DMS 273 (cell line): ENCODE data around the gene ATG9B.

ENCODE experiments used
- DNase-seq: peaks from one replicate; lab custom pipeline; 2025; ENCODE audit not compliant: unreplicated experiment; lab: John Stamatoyannopoulos, UW

Gene ATG9B

GRCh38 chr7:150983893-150984368 is 40.4 kb downstream of the ATG9B start:
- peak; percentile 80 for DNase-seq

DNA sequence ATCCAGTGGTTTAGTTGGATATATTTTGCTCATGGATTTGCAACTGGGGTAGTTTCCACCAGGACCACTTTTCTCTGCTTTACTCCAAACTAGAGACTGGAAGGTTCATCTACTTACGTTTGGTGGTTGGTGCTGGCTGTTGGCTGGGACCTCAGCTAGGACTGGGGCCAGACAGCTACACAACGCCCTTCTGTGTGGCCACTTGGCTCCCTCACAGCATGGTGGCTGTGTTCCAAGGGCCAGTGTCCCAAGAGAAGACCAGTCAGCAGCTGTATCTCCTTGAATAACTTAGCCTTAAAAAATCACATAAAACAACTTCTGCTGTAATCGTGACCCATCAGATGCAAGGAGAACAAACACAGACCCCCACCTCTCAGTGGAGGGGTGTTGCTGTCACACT is 41.9 kb downstream of the ATG9B start:
- no peak for DNase-seq

DNA sequence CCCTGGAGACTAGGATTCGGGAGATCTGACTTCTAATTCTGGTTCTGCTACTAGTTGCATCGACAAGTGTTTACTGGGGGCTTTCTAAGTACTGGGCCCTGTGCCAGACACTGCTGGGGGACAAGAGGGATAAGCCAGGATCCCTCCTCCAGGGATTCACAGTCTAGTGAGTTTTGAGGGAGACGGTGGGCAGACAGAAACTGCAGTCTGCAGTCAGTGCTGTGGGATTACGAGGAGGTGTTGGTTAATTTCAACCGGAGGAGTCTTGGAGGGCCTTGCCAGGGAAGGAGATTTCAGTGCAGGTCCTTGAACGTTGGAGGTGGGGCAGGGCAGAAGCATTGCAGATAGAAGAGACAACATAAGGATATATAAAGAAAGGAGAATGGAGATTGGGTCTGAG is 42.6 kb downstream of the ATG9B start:
- no peak for DNase-seq

- DNase-seq: peak; percentile 55
Observed at GRCh38 chr7:150980663-150981062, 43.6 kb downstream of the ATG9B start.

DNA sequence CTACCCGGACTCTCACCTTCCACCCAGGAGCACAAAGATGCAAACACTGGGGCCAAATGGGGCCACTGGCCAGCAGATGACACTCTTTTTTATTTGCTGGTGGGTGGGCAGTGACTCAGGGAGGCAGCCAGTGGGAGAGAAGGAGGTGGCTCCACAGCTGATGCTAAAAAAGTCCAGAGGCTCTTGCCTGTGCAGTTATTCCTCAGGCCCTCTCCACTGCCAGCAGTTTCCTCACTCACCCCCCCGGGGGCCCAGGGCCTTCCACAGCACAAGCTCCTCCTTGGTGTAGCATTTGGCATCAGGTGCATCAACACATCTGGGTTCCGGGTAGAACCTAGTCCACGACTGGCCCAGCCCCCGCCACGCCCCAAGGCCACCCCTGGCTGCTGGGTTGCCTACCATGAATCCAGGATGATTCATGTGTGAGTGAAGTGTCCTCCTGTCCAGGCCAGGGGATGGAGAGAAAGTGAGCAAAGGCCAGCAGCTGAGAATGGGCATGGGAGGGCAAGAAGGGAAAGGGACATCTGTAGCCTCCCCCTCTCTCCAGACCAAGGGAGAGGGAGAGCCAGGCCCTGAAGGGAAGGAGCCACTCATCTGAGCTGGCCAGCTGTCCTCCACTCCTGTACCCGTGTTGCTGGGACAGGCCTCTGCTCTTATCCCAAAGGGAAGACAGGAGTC is 44.4 kb downstream of the ATG9B start:
- no peak for DNase-seq

DNA sequence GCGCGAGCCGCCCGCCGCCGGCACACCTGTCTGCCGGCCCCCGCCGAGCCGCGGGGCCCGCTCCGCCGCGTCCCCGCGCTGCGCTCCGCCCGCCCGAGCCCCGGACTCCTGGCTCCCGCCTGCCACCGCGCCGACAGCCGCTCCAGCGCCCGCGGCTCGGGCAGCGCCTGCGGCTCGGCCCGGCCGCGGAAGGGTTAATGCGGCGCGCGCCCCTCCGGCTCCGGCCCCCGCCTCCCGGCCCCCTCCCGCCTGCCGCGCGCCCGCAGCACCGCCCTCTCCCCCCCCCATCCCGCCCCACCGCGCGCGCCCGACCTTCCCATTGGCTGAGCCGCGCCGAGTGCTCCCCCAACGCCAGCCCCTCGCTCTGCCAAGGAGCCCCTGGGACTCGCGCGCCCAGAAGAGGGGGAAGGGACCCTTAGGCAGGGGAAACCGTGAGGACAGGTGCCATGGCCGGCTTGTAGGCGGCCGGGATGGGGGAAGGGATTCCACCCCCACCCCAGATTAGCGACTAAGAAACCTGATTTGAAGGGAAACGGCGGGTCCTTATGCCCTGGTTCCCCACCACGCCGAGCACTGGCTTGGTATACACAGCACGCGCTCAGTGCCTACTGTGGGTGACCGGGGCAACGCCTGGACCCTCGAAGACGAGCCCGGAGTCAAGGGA is 46.0 kb downstream of the ATG9B start, which contains the start of gene KCNH2:
TSS of gene KCNH2 (minus strand) at position 196 of the 664 bp plus-strand sequence. CDS start 408 bp downstream, outside the sequence.
- DNase-seq: peak; percentile 94

- peak; percentile 68 for DNase-seq
Observed at GRCh38 chr7:150977382-150978125, 46.7 kb downstream of the ATG9B start.

DNA sequence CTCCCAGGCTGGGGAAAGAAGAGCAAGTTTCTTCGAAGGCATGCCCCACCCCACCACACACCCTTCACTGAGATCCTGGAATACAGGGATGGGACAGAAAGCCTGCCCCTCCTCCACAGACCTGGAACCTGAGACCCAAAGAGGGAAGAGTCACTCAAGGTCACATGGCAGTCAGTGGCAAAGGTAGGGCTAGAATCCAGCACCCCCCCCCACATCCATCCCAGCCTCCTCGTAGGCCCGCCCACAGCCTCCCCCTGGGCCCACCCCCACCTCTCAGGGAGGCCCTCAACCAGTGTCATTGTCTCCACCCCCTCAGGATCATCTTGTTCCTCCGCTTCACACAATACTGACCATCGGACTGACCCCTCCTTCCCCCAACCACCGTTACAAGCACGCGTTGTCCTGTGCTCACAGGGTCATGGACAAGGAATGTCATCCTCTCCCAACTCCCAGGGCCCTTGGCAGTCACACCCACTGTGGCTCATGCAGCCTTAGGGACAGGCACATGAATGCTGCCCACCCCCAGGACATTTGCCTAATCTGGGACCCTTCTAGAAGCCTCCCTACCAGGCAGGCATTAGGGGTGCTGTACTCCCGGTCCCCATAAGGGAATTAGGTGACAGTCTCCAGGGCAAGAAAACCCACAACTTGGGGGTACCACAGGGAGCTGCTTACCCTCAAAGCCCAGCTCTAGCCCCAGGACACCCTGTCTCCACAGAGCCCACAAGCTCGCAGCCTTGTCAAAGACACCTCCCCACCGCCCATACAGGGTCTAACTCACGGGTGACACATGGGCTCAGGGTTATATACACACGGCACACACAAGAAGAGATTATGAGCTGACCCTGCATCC is 47.5 kb downstream of the ATG9B start:
- DNase-seq: peak; percentile 65

DNA sequence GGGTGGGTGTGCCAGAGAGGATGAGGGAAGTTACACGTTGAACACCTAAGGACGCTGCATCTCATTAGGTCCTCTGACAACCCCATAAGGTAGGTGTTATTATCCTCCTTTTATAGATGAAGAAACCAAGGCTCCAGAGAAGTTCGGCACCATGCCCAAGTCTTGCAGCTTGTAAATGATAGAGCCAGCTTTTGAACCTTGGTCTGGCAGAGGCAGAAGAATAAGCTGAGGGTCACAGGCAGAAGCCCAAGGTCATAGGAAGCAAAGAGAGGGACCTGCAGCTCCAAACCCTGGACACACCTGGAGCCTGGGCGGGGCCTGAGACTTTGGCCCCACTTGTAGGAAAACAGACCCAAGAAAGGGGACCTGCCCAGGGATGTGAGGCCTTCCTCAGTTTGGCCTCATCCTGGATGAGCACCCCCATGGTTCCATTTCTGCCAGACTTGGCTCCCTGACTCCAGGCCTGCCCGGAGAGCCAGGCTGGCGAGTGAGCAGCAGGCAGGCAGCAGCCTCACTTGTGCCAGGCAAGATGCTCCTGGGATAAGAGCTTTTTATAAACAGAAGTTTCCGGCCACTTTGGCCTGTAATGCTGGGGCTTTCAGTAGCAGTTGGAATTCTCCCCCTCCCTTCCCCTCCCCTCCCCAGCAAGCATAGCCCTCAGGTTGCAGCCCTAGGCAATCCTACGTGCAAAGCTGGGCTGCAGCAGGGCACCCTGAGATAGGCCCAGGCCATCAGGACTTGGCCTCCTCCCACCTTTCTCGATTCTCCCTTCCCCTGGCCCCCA is 48.6 kb downstream of the ATG9B start:
- peak; percentile 83 for DNase-seq

- DNase-seq: peak; percentile 82
Observed at GRCh38 chr7:150974468-150975391, 49.6 kb downstream of the ATG9B start.

- no peak for DNase-seq
Observed at GRCh38 chr7:150973571-150974451, 50.5 kb downstream of the ATG9B start.

GRCh38 chr7:150972741-150973140 is 51.6 kb downstream of the ATG9B start:
- DNase-seq: no peak

DNA sequence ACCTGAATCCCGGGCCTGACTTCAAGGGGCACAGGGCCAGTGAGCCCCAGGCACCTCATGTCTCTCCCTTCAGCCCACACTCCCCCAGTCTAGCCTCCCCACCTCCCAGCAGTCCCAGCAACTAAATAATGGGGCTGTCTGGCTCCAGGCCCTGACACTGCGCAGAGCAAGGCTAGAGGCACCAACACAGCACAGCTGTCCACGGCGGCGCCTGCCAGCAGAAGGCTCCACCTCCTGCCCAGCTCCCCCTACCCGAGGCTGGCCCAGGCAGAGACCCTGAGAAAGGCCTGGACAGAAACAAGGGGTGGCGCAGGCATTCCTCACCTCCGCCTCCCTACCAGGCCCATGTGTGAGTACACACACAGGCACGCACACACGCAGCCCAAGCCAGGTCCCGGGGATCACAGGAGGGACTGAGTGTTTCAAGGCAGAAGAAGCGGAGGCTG is 52.2 kb downstream of the ATG9B start:
- DNase-seq: peak; percentile 90

DNA sequence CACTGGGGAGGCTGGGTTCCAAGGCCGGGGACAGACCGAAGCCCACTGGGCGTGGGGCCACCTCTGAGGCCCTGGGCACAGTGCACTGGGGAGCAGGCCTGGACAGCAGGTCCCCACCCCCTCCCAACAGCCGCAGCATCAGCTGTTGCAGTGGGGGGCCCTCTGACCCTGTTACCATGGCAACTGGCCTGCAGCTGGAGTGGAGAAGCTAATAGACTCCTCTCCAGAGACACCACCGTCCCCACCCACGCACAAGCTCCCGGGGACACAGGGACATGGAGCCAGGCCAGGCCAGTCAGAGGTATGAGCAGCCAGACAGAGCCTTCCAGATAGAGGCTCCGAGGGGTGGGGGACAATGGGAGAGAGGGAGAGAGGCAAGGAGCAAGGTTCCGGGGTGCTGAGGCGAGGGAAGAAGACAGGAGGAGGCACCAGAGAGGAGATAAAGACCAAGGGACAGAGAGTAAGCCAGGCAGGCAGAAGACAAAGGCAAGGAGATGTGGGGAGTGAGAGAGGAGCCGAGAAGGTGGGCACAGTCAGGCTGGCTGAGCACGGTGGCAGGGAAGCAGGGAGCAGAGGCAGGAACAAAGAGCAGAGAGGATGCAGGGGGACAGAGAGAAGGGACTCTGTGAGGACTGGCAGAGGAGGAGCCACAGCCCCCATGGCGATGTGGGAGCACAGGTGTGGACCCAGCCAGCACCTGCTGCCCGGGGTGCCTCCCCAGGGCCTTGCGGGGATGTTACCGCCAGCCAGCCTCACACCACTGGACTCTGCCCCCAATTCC is 52.9 kb downstream of the ATG9B start:
- DNase-seq: peak; percentile 54

DNA sequence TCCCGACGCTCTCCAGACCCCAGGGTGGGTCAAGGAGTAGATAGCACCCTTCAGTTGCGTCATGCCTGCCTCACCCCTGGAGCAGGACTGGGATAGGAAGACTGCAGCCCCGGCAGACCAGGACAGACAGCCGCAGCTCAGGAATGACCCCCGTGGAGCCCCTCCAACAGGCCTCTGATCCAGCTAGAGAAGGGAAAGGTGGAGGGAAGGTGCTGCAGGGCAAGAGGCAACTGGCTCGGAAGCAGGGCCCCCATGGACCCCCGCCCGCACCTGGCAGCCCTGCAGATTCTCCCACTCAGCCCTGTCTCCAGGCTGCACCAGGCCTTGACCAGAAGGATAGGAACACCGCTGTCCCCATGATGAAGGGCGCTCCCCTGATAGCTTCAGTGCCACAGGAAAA is 53.9 kb downstream of the ATG9B start:
- DNase-seq: no peak

DNA sequence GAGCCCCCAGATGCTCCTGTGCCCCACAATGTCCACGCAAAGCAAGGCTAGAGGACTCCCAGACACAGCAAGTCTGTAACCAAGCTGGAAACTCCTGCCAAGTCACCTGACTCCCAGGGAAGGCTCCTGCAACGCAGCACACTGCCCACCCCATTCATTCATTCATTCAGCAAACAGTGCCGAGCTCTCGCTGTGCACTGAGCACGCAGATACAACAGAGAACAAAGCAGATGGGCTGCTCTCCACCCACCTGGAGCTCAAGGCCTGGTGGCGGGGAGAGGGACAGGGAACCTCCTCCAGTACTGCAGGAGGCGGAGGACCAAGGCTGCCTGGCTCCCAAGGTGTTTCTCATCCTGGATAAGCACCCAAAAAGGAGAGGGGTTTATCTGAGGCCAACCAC is 54.8 kb downstream of the ATG9B start:
- DNase-seq: no peak

DNA sequence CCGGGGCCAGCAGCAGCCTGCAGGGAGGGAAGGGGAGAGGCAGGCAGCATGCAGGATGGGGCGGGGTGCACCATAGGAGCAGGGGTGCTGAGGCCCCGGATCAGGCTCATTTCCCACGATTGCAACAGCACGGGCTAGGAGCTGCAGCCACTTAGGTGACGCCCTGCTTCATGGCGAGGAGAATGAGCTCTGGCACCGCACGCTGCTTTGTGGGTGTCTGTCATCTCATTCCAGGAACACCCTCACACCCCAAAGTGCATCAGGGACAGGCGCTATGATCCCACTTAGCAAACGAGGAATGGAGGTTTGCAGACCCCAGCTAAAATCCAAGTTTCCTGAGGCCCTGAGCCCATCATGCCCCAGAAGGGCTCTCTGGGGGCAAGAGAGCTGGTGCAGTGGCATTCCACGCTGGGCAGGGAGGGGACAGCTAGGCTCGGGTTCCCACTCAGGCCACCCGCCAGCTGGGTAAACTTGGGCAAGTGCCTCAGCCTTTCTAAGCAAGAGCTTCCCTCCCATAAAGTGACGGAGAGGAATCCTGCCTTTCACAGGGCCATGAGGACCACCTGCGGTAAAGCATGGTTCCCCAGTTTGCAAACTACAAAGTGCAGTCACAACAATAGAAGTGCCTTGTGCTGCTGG is 55.4 kb downstream of the ATG9B start:
- DNase-seq: no peak
